ENCODE results near the gene SCAF8. TPM values are rescaled to one million over a fixed set of nuclear protein-coding genes. Genes with fewer than 3 reads are reported as not detected.
A peak's percentile ranks its signal among the peaks of the same experiment; 100 is the strongest.

The SCAF8 gene
- total and polyA plus RNA-seq, 9 of the 15 experiments (the other 6 are each of a cell fraction or from before 2014, with no cell fraction given): 10.5 to 46.6 (median 23.2) TPM

GRCh38 chr6:154733183-154733625 is at the start of gene SCAF8 (continued):
- TF ChIP-seq, protein P1, sequence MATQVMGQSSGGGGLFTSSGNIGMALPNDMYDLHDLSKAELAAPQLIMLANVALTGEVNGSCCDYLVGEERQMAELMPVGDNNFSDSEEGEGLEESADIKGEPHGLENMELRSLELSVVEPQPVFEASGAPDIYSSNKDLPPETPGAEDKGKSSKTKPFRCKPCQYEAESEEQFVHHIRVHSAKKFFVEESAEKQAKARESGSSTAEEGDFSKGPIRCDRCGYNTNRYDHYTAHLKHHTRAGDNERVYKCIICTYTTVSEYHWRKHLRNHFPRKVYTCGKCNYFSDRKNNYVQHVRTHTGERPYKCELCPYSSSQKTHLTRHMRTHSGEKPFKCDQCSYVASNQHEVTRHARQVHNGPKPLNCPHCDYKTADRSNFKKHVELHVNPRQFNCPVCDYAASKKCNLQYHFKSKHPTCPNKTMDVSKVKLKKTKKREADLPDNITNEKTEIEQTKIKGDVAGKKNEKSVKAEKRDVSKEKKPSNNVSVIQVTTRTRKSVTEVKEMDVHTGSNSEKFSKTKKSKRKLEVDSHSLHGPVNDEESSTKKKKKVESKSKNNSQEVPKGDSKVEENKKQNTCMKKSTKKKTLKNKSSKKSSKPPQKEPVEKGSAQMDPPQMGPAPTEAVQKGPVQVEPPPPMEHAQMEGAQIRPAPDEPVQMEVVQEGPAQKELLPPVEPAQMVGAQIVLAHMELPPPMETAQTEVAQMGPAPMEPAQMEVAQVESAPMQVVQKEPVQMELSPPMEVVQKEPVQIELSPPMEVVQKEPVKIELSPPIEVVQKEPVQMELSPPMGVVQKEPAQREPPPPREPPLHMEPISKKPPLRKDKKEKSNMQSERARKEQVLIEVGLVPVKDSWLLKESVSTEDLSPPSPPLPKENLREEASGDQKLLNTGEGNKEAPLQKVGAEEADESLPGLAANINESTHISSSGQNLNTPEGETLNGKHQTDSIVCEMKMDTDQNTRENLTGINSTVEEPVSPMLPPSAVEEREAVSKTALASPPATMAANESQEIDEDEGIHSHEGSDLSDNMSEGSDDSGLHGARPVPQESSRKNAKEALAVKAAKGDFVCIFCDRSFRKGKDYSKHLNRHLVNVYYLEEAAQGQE (IDR thresholded peaks at IDR 0.05; ENCODE audit: borderline replicate concordance): peak; percentile 57
- TF ChIP-seq, protein P1 (CRISPR knock-in tag; IDR thresholded peaks at IDR 0.05; ENCODE audit: low read depth): peak; percentile 67; the same call in 1 of the 2 replicates
- TF ChIP-seq RBBP5 (IDR thresholded peaks at IDR 0.05; ENCODE audit: borderline replicate concordance, insufficient read depth, low read length, poor library complexity, severe bottlenecking) (peak; percentile 93), MLLT1 (IDR thresholded peaks at IDR 0.05) (peak in 1 of 2 experiments; percentile 64; a peak in 1 of 4 replicates), MXD1 (CRISPR knock-in tag; IDR thresholded peaks at IDR 0.05; ENCODE audit: borderline replicate concordance, poor library complexity, severe bottlenecking) (no peak), HNRNPK (IDR thresholded peaks at IDR 0.05; ENCODE audit: low read depth, low read length, poor library complexity, severe bottlenecking) (no peak), MAFF (IDR thresholded peaks at IDR 0.05; ENCODE audit: low read length) (no peak), TAF7 (tag; IDR thresholded peaks at IDR 0.05) (peak; percentile 79), HDGF (IDR thresholded peaks at IDR 0.05) (no peak), ZNF780A (CRISPR knock-in tag; IDR thresholded peaks at IDR 0.05) (no peak), SMARCE1 (IDR thresholded peaks at IDR 0.05) (no peak), KLF16 (IDR thresholded peaks at IDR 0.05) (no peak), TCF3 (CRISPR knock-in tag; IDR thresholded peaks at IDR 0.05) (peak; percentile 34), DDX20 (tag; IDR thresholded peaks at IDR 0.05; ENCODE audit: low read depth) (no peak), KDM1A (IDR thresholded peaks at IDR 0.05) (no peak), BMI1 (IDR thresholded peaks at IDR 0.05; ENCODE audit: low read length) (no peak), ILF3 (IDR thresholded peaks at IDR 0.05; ENCODE audit: borderline replicate concordance) (peak; percentile 97), POU5F1 (IDR thresholded peaks at IDR 0.05; ENCODE audit: borderline replicate concordance, low read depth, low read length, partially characterized antibody) (no peak)
- TF ChIP-seq, protein P2, sequence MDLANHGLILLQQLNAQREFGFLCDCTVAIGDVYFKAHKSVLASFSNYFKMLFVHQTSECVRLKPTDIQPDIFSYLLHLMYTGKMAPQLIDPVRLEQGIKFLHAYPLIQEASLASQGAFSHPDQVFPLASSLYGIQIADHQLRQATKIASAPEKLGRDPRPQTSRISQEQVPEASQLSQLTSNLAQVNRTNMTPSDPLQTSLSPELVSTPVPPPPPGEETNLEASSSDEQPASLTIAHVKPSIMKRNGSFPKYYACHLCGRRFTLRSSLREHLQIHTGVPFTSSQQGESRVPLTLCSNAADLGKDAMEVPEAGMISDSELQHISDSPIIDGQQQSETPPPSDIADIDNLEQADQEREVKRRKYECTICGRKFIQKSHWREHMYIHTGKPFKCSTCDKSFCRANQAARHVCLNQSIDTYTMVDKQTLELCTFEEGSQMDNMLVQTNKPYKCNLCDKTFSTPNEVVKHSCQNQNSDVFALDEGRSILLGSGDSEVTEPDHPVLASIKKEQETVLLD (IDR thresholded peaks at IDR 0.05): no peak

Data from K562 (cell line).